Ishikawa (cell line): Measurements from ENCODE around the gene WIPF2.

ENCODE experiments used
- CEBPB ChIP-seq: IDR thresholded peaks from 2 replicates; pipeline ENCODE4 v1.6.1; 2012
- EP300 ChIP-seq: IDR thresholded peaks from 2 replicates; pipeline ENCODE4 v1.6.1; 2012; ENCODE audit warnings: borderline replicate concordance
- MAX ChIP-seq: IDR thresholded peaks from 2 replicates; pipeline ENCODE4 v1.6.1; 2012
- RAD21 ChIP-seq: IDR thresholded peaks from 2 replicates; pipeline ENCODE4 v1.6.1; 2012; ENCODE audit warnings: low read depth
- REST ChIP-seq: IDR thresholded peaks from 2 replicates; pipeline ENCODE4 v1.6.1; 2012; ENCODE audit warnings: low read depth, mild to moderate bottlenecking
- TAF1 ChIP-seq: IDR thresholded peaks from 2 replicates; pipeline ENCODE4 v1.6.1; 2012; ENCODE audit warnings: low read depth, mild to moderate bottlenecking

- TF ChIP-seq TAF1 = no peak
- TF ChIP-seq REST = no peak
- no peak for TF ChIP-seq RAD21
- TF ChIP-seq CEBPB = no peak
- TF ChIP-seq MAX = no peak
- no peak for TF ChIP-seq EP300
These were observed 88.1 kb downstream of the WIPF2 start for GRCh38 chr17:40307001-40307730.
